Tibial nerve (tissue), 4 donors: Measurements from ENCODE around the gene CXADR. TPM values are rescaled to one million over a fixed set of nuclear protein-coding genes. Genes with fewer than 3 reads are reported as not detected.
"Not testable (repeated sequence)": the region's sequence is repeated elsewhere in the genome, so short reads cannot be mapped to it uniquely, and the experiment has no call there.

Experiments used
- DNase-seq, 2 donors: peaks; one replicate each; pipeline ENCODE4 v3.0.0-alpha.2; 2019; ENCODE audit warnings: low spot score in 2 of 2
- H3K27ac ChIP-seq, 4 donors: fragments of 200-600 bp; sonication (generic) in 3 of 4; one replicate each; pipeline ENCODE4 v1.5.1; 2017 to 2019; ENCODE audit warnings: mild to moderate bottlenecking in 1 of 4
- H3K27me3 ChIP-seq, 2 donors: fragments of 200-600 bp; sonication (generic) in 1 of 2; one replicate each; pipeline versions ENCODE4 v1.5.1 to v1.6.0; 2017 to 2019
- H3K36me3 ChIP-seq, 3 donors: fragments of 200-600 bp; sonication (generic); one replicate each; pipeline ENCODE4 v1.5.1; 2018 to 2019
- H3K4me1 ChIP-seq, 4 donors: fragments of 200-600 bp; sonication (generic) in 3 of 4; one replicate each; pipeline ENCODE4 v1.5.1; 2017 to 2019
- H3K4me3 ChIP-seq, 4 donors: fragments of 200-600 bp; sonication (generic) in 3 of 4; one replicate each; pipeline ENCODE4 v1.5.1; 2017 to 2019; ENCODE audit warnings: mild to moderate bottlenecking in 1 of 4, moderate library complexity in 1 of 4
- H3K9me3 ChIP-seq, 4 donors: fragments of 200-600 bp; sonication (generic) in 3 of 4; one replicate each; pipeline ENCODE4 v1.5.1; 2017 to 2019
- CTCF ChIP-seq, 5 experiments: fragments of 200-600 bp in 3 of 5; fragments of 450-650 bp in 2 of 5; sonication (generic) in 3 of 5; IDR thresholded peaks; one replicate each; pipeline ENCODE4 v1.5.1; 2016 to 2019; ENCODE audit warnings: antibody characterized with exemption in 5 of 5, mild to moderate bottlenecking in 3 of 5, moderate library complexity in 2 of 5
- EP300 ChIP-seq, 2 donors: sonication (generic); formaldehyde crosslinking; IDR thresholded peaks; one replicate each; pipeline ENCODE4 v1.6.1; 2017; ENCODE audit warnings: antibody characterized with exemption in 2 of 2, mild to moderate bottlenecking in 1 of 2
- POLR2A ChIP-seq, 2 donors: fragments of 450-650 bp; IDR thresholded peaks; one replicate each; pipeline ENCODE4 v1.6.1; 2017; ENCODE audit warnings: antibody characterized with exemption in 2 of 2, mild to moderate bottlenecking in 2 of 2, moderate library complexity in 2 of 2
- WGBS, 2 donors: methylation state at CpG; one replicate each; pipeline ENCODE4 v1.1.5; 2018; 5-methylcytosine and 5-hydroxymethylcytosine counted together
- total RNA-seq, 4 donors: library from RNA; depleted of rRNA; stranded (reverse); fragments of >200 nt; gene quantifications; one replicate each; pipeline ENCODE4 v1.1.0, GENCODE V29; 2016

The CXADR gene
- total RNA-seq, 4 donors from 2014 or later: 0.30 to 9.2 (median 1.5) TPM

DNA sequence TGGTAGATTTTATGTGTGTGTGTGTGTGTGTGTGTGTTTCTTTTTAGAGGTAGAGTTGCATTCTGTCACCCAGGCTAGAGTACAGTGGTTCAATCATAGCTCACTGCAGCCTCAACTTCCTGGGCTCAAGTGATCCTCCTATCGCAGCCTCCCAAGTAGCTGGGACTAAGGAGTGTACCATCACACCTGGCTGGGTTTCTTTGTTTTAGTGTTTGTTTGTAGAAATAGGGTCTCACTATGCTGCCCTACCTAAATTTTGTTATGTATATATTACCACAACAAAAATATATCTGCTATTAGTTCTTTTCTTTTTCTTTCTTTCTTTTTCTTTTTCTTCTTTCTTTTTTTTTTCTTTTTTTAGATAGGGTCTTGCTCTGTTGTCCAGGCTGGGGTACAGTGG is 43.1 kb upstream of the CXADR start:
- no peak overlapping the region for H3K4me3 ChIP-seq
- WGBS, 2 donors: 95 to 100% methylated on average over 1 of the region's 1 CpG
- TF ChIP-seq EP300 (IDR thresholded peaks at IDR 0.05) (no peak), CTCF (IDR thresholded peaks at IDR 0.05) (no peak), POLR2A (IDR thresholded peaks at IDR 0.05) (no peak)
- no peak overlapping the region for H3K27ac ChIP-seq
- peaks cover 0 to 6% (median 0%) of the 10 kb centered on the region in 4 donors for H3K4me1 ChIP-seq
- no peak for DNase-seq
- H3K9me3 ChIP-seq: peaks cover 0 to 3% (median 0%) of the 10 kb centered on the region in 4 donors
- no peaks in the 10 kb centered on the region for H3K36me3 ChIP-seq
- H3K27me3 ChIP-seq: no peaks in the 10 kb centered on the region

DNA sequence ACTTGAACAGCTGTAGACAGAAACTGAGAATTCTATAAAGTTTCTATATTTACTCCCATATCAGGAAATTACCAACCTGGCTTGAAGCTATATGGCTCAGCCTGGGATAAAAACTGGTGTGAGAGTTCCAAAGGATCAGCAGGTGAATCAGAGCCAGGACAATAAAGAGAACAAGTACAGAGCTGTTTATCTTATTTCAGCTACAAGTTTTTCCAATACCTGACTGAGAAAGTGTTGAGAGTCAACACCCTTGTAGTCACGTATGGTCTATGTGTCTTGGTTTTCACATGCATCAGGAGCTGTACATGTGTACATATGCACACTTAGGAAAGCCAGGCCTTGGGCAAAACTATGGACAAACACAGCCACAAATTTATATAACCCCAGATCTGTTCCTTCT is 40.7 kb upstream of the CXADR start:
- H3K9me3 ChIP-seq: peaks cover 0 to 3% (median 0%) of the 10 kb centered on the region in 4 donors
- DNase-seq: no peak
- TF ChIP-seq EP300 (IDR thresholded peaks at IDR 0.05) (no peak), POLR2A (IDR thresholded peaks at IDR 0.05) (no peak), CTCF (IDR thresholded peaks at IDR 0.05) (no peak)
- H3K4me1 ChIP-seq: peaks cover 0 to 6% (median 0%) of the 10 kb centered on the region in 4 donors
- no peaks in the 10 kb centered on the region for H3K27me3 ChIP-seq
- H3K4me3 ChIP-seq: no peak overlapping the region
- WGBS, 2 donors: 81 to 100% methylated on average over 1 of the region's 1 CpG
- no peaks in the 10 kb centered on the region for H3K36me3 ChIP-seq
- no peak overlapping the region for H3K27ac ChIP-seq

- Histone ChIP-seq H3K4me1 (peaks cover 0 to 3% (median 0%) of the 10 kb centered on the region in 4 donors), H3K9me3 (peaks cover 0 to 3% (median 0%) of the 10 kb centered on the region in 4 donors), H3K27me3 (no peaks in the 10 kb centered on the region), H3K36me3 (no peaks in the 10 kb centered on the region), H3K27ac (no peak overlapping the region), H3K4me3 (no peak overlapping the region)
- WGBS, 2 donors: 83 to 89% methylated on average over 7 of the region's 7 CpGs
- DNase-seq: no peak
- TF ChIP-seq POLR2A (IDR thresholded peaks at IDR 0.05): no peak
- TF ChIP-seq EP300 (IDR thresholded peaks at IDR 0.05): no peak
- no peak for TF ChIP-seq CTCF (IDR thresholded peaks at IDR 0.05)
Measured at GRCh38 chr21:17472592-17473271, 40.1 kb upstream of the CXADR start.

DNA sequence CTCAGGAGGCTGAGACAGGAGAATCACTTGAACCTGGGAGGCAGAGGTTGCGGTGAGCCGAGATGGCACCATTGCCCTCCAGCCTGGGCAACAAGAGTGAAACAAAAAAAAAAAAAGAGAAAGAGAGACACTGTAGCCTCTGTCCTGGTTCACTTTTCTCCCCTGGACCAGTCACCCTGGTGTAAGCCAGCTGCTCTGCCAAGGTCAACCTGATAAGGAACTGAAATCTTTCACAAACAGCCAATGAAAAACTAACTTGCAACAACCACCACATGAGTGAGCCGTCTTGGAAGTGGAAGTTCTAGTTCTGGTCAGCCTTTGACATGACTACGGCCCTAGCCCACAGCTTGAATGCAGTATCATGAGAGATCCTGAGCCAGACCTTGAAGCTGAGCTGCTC is 36.8 kb upstream of the CXADR start:
- Histone ChIP-seq H3K27me3 (no peaks in the 10 kb centered on the region), H3K4me1 (no peaks in the 10 kb centered on the region), H3K9me3 (peaks cover 0 to 3% (median 0%) of the 10 kb centered on the region in 4 donors), H3K36me3 (no peaks in the 10 kb centered on the region), H3K27ac (no peak overlapping the region), H3K4me3 (no peak overlapping the region)
- 78 to 87% methylated on average over 4 of the region's 4 CpGs for WGBS, 2 donors
- DNase-seq: no peak
- TF ChIP-seq CTCF (IDR thresholded peaks at IDR 0.05): no peak
- no peak for TF ChIP-seq EP300 (IDR thresholded peaks at IDR 0.05)
- no peak for TF ChIP-seq POLR2A (IDR thresholded peaks at IDR 0.05)

DNA sequence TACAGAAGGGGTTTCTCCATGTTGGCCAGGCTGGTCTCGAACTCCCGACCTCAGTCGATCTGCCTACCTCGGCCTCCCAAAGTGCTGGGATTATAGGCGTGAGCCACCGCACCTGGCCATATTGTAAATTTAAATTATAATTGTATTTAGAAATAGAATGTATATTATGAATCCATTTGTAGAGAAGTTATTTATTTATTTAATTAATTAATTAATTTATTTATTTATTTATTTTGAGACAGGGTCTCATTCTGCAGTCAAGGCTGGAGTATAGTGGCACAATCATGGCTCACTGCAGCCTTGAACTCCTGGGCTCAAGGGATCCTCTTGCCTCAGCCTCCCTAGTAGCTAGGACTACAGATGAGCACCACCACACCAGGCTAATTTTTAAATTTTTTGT is 34.7 kb upstream of the CXADR start:
- not testable (repeated sequence) for H3K27me3 ChIP-seq, H3K4me1 ChIP-seq, H3K27ac ChIP-seq, H3K9me3 ChIP-seq, H3K36me3 ChIP-seq, H3K4me3 ChIP-seq, DNase-seq
- 95 to 96% methylated on average over 6 of the region's 6 CpGs for WGBS, 2 donors
